HFFc6 (cell line): ENCODE results near the gene TOP2A. TPM values are rescaled to one million over a fixed set of nuclear protein-coding genes. Genes with fewer than 3 reads are reported as not detected.

Source experiments
- DNase-seq: peaks from one replicate; pipeline ENCODE4 v3.0.0-alpha.2; 2018
- H3K27ac Mint-ChIP-seq: 2 replicates; pipeline ENCODE4 v1.8.0; 2020; ENCODE audit warnings: mild to moderate bottlenecking, mixed read lengths
- H3K27me3 Mint-ChIP-seq: 2 replicates; pipeline ENCODE4 v1.8.0; 2021; ENCODE audit warnings: mild to moderate bottlenecking, moderate library complexity, mixed read lengths; ENCODE audit not compliant: insufficient read depth
- H3K36me3 Mint-ChIP-seq: 2 replicates; pipeline ENCODE4 v1.8.0; 2021; ENCODE audit warnings: low read depth, mixed read lengths
- H3K4me1 Mint-ChIP-seq: 2 replicates; pipeline ENCODE4 v1.8.0; 2020; ENCODE audit warnings: low read depth, mixed read lengths
- H3K4me3 Mint-ChIP-seq: 2 replicates; pipeline ENCODE4 v1.8.0; 2020; ENCODE audit warnings: mild to moderate bottlenecking, moderate library complexity, mixed read lengths
- H3K9me3 Mint-ChIP-seq: 2 replicates; pipeline ENCODE4 v1.8.0; 2020; ENCODE audit warnings: mild to moderate bottlenecking, mixed read lengths
- CTCF ChIP-seq: fragments of 200-600 bp; sonication (generic); IDR thresholded peaks from 2 replicates; pipeline ENCODE4 v1.5.0; 2021; ENCODE audit warnings: antibody characterized with exemption, mild to moderate bottlenecking
- total RNA-seq, 6 experiments: library from RNA; stranded (reverse); fragmentation: NEBNext Ultra II Directional; extraction: Animal tissue kit (Norgen Biotek cat#: 25700); gene quantifications; 2 replicates in 1 of 6; 3 replicates in 5 of 6; pipeline ENCODE4 v1.2.3, GENCODE V29; 2021

The TOP2A gene
- total RNA-seq, 6 experiments from 2014 or later: 73.2 to 170 (median 150) TPM

- Mint-ChIP-seq H3K4me3 (peak overlapping the region; percentile 93), H3K27me3 (peaks cover 5% of the 10 kb centered on the region), H3K4me1 (peaks cover 67% of the 10 kb centered on the region), H3K9me3 (no peaks in the 10 kb centered on the region), H3K36me3 (peaks cover 20% of the 10 kb centered on the region), H3K27ac (peak overlapping the region; percentile 86)
- no peak for TF ChIP-seq CTCF
- DNase-seq: peak; percentile 40
Measured at GRCh38 chr17:40345161-40345993, 72.3 kb downstream of the TOP2A start.

- Mint-ChIP-seq H3K4me3 (peak overlapping the region; percentile 93), H3K4me1 (peaks cover 65% of the 10 kb centered on the region), H3K27me3 (peaks cover 5% of the 10 kb centered on the region), H3K36me3 (peaks cover 13% of the 10 kb centered on the region; the same call in 1 of the 2 replicates), H3K27ac (peak overlapping the region; percentile 86), H3K9me3 (no peaks in the 10 kb centered on the region)
- DNase-seq: no peak
- TF ChIP-seq CTCF: no peak
Measured at GRCh38 chr17:40344421-40345160, 73.1 kb downstream of the TOP2A start.

- H3K27ac Mint-ChIP-seq: peak overlapping the region; percentile 86
- peaks cover 6% of the 10 kb centered on the region for H3K27me3 Mint-ChIP-seq
- H3K36me3 Mint-ChIP-seq: 0 out of 2 replicates have a peak, but pooled peaks cover 5% of the 10 kb centered on the region
- H3K4me3 Mint-ChIP-seq: peak overlapping the region; percentile 93
- no peaks in the 10 kb centered on the region for H3K9me3 Mint-ChIP-seq
- TF ChIP-seq CTCF: no peak
- H3K4me1 Mint-ChIP-seq: peaks cover 64% of the 10 kb centered on the region
- no peak for DNase-seq
Measured at GRCh38 chr17:40343219-40344119, 74.2 kb downstream of the TOP2A start.

GRCh38 chr17:40342504-40343218, 75.0 kb downstream of the TOP2A start:
- peak; percentile 43; the same call in 1 of the 2 replicates for TF ChIP-seq CTCF
- Mint-ChIP-seq H3K4me1 (peaks cover 70% of the 10 kb centered on the region), H3K27me3 (peaks cover 6% of the 10 kb centered on the region), H3K9me3 (no peaks in the 10 kb centered on the region), H3K27ac (peak overlapping the region; percentile 86), H3K36me3 (0 out of 2 replicates have a peak, but pooled peaks cover 5% of the 10 kb centered on the region), H3K4me3 (peak overlapping the region; percentile 93)
- DNase-seq: no peak
